HT1080 (cell line): ENCODE data around the gene IL36A. TPM values are rescaled to one million over a fixed set of nuclear protein-coding genes. Genes with fewer than 3 reads are reported as not detected.

Source experiments
- DNase-seq: peaks from one replicate; pipeline ENCODE4 v3.0.0-alpha.2; 2015; ENCODE audit warnings: low read depth
- polyA plus RNA-seq, 2 experiments: library from polyadenylated mRNA; depleted of rRNA; stranded (reverse); fragments of >200 nt; gene quantifications; 2 replicates each; pipeline ENCODE4 v1.2.3, GENCODE V29; 2015
- total RNA-seq: library from RNA; depleted of rRNA; stranded (reverse); fragments of >200 nt; shearing (Covaris generic); gene quantifications from 2 replicates; pipeline ENCODE4 v1.2.3, GENCODE V29; 2014; rRNA removed

The IL36A gene
- total RNA-seq = not detected in 2 replicates
- not detected in 2 replicates for polyA plus RNA-seq (2015; cell fraction: cytosol; rRNA removed)
- not detected in 2 replicates for polyA plus RNA-seq (2015; cell fraction: nucleus; rRNA removed)

DNA sequence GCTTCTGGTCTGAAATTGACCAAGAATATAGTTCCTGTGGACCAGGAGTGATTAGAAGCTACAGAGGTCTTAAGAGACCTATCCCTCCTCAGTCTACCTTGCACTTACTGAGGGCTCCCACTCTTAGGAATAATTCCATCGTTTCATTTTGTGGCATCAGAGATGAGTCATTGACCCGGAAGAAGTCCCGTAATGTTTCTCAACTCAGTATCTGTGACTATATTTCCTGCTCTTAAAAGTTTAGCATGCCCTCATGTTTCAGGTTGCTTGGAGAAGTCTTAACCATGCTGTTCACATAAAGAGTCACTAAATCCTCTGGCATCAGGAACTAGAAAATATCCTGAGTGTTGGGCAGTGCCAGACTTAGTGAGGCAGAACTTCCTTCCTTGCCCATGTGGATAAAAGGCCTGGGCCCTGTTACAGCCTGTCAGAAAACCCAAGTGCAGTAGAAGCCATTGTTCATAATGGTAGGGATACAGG, at the start of gene IL36A:
TSS of gene IL36A (plus strand) at position 430 of the 480 bp plus-strand sequence. CDS start 413 bp downstream, outside the sequence.
- DNase-seq = peak; percentile 26

DNA sequence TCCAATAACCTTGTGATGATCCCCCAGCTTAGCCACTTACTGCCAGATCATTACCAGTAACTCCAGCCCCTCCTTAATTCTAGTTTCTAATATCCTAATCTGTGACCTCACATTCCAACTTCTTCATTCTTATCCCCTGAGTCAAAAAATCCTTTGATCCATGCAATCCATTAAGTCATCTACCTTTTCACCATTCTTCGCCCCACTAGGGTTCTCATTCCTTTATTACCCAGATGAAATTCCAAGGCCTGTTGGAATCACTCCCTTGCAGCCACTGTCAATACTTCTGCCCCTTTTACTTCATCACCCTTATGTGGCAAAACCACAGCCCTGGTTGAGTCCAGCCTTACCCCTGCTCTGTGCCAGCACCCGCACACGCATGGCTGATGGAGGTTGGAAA, 47.7 kb upstream of the IL36A start:
- DNase-seq = no peak

DNA sequence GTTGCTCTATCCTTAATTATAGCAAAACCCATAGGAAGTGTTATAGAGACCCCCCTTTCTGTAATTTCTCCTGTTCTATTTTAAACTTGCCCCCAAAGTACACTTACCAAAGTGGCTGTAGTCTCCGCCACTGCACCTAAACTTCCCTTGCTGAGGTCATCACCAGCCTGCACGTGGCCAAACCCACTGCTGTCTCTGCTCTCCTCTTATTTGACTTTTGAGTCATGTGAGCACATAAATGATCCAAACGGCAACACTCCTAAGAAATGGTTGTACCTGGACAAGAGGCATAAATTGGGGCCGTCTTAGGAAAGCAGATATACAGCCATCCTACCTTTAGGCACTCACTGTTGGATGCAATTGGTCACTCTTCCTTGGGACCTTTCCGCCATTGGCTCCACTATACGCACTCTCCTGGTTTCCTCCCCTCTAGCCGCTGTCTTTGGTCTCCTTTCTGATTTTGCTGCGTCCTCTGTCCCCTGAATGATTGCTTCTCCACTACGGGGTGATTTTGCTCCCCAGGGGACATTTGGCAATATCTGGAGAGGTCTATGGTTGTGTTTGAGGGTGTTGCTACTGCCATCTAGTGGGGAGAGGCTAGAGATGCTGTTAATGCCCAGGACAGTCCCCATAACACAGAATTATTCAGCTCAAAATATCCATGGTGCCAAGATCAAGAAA, 46.7 kb upstream of the IL36A start:
- peak; percentile 70 for DNase-seq

- DNase-seq = no peak
These were observed 46.0 kb upstream of the IL36A start for GRCh38 chr2:112959109-112959812.

GRCh38 chr2:112960230-112960825, 44.9 kb upstream of the IL36A start:
- no peak for DNase-seq

GRCh38 chr2:112962308-112963175, 42.7 kb upstream of the IL36A start:
- no peak for DNase-seq

DNA sequence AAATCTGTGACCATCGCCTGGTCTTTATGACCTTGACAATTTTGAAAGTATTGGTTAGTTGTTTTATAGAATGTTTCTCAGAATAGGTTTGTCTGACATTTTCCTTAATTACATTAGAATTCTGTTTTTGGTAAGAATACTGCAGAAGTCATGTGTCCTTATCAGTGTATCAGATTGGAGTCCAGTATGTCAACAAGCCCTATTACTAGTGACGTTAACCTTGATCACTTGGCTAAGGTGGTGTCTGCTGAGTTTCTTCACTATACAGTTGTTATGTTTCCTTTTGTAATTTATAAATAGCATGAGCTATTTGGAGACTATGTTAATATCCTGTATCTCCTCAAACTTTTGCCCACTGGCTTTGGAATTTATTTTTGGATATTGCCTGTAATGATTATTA, 38.2 kb upstream of the IL36A start:
- no peak for DNase-seq

DNA sequence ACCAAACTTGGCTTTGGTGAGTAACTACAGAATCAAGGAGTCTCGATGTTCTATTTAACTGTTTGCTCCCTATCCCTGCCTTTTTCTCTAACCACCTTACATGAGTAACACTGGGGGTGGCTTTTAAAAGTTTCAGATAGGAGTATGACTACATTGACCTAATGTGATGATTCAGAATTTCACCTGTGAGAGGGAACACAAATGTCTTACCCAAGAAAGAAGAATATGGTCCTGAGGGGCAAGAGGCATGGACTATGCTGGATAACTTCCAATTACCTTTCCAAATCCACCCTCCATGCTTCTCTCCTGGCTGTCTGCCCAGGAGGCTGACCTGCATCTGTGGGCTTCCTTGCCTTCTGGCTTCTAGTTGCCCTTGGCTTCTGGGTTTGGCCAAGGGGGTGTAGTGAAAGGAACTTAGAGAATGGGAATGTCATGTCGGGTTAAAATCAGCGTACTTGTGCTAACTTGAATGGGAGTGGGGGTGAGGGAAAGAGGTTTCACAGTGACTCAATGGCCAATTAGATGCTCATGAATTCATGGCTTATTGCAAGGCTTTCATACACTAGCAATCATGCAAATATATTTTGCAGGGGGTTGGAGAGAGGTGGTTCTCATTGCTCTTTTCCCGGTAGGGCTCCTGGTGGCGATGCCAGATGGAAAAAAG, 32.7 kb upstream of the IL36A start:
- DNase-seq = no peak

- DNase-seq = no peak
These were observed 32.1 kb upstream of the IL36A start for GRCh38 chr2:112973156-112973555.

- DNase-seq = no peak
These were observed 27.7 kb upstream of the IL36A start, which contains the start of gene IL36G for GRCh38 chr2:112977559-112978056. TSS of gene IL36G (plus strand) at chr2:112978006. CDS start at chr2:112978639, 633 bp downstream.

- no peak for DNase-seq
These were observed 25.5 kb upstream of the IL36A start for GRCh38 chr2:112979731-112980130.

GRCh38 chr2:112980537-112980936, 24.7 kb upstream of the IL36A start:
- no peak for DNase-seq

- no peak for DNase-seq
These were observed 20.2 kb upstream of the IL36A start for GRCh38 chr2:112985090-112985489.

DNA sequence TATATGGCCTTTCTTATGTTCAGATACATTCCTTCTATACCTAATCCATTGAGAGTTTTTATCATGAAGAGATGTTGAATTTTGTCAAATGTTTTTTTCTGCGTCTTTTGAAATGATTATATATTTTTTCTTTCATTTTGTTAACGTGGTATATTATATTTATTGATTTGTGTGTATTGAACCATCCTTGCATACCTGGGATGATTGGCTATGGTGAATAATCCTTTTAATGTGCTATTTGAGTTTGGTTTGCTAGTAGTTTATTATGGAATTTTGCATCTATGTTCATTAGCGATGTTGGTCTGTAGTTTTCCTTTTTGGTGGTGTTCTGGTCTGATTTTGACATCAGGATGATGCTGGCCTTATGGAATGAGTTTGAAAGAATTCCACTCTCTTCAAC, 15.6 kb upstream of the IL36A start:
- DNase-seq = no peak

DNA sequence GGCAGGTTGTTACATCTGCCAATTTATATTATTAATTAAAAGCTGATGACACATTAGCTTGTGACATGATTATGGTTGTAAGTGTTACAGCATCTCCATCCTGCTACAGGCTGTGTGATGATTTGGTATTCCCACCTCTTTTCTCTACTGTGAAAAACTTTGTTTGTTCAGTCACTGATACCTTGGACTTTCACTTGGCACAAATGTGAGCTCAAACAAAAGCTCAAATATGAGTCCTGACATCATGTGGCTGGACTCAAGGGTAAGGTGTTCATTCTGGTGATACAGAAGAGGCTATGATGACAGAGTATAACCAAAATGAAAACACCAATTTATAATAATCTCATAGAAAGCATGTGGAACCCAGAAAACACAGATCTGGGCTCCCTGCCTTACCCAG, 11.4 kb upstream of the IL36A start:
- DNase-seq = no peak

DNA sequence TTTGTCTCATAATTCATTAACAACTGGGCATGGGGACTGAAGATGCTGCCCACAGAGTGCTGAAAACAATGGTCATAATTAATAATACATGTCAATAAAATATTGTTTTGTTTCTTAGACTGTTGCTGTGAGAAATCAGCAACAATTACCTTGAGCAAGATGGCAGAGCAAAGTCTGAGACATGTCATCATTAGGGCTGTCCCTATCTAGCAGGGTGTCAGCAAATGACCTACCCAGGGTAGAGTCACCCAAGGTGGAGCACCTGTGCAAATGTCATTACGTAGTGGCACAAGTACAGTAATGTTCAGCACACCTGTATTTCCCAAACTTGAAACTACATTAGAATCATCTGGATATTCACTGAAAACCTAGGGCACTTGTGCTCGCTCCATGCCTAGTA, 10.6 kb upstream of the IL36A start:
- DNase-seq = no peak

DNA sequence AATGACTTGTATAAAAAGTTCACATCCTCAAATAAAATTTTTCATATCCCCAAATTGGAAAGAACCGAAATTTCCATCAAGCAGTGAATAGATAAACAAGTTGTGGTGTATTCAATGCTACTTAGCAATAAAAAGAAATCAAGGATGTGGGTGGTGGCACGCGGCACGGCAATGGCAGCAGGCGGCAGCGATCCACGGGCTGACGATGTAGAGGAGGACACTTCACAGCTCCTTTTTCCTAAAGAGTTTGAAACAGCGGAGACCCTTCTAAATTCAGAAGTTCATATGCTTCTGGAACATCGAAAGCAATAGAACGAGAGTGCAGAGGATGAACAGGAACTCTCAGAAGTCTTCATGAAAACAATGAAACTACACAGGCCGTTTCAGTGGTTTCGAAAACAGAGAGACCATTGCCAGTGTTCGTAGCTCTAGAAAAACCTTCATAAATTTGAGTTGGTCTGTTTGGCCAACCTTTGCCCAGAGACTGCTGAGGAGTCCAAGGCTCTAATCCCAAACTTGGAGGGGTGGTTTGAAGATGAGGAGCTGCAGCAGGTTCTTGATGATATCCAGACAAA, 9.8 kb upstream of the IL36A start:
- DNase-seq = no peak

DNA sequence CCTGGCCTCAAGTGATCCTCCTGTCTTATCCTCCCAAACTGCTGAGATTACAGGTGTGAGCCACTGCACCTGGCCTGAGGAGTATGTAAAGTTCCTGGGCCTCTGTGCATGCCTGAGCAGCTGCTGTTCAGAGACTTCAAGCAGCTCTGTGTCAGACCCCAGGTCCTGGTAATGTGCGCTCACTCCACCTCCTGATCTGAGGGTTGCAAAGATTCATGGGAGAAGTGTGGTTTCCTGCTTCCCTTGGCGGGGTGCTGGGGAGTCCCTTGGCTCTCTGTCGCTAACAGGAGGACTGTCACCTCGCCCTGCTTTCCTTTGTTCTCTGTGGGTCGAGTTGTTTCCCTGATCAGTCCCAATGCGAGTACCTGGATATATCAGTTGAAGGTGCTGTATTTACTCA, 8.6 kb upstream of the IL36A start:
- DNase-seq = no peak

GRCh38 chr2:112997151-112997550, 8.1 kb upstream of the IL36A start:
- DNase-seq = no peak

DNA sequence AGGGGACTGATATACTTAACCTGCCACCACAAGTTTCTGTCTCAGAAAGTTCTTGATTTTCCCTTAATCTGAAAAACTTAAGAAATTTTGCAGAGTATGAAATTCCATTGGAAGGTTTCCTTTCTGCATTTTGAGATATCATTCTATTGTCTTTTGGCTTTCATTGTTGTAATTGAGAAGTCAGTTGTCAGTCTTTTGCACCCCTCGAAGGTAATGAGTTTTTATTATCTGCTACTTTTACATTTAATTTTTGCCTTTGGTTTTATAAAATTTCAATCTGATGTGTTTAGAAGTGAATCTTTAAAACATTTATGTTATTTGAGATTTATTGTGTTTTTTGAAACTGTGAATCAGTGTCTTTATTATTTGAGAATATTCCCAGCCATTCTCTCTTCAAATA, 4.8 kb upstream of the IL36A start:
- DNase-seq = no peak
